ENCODE data around the gene MEPCE.

- TF ChIP-seq POLR2AphosphoS5 (IDR thresholded peaks at IDR 0.05; ENCODE audit: low read depth) (no peak), CTCF (conservative IDR thresholded peaks at IDR 0.05; ENCODE audit: low read depth in 2 of 2) (no peak), EZH2 (IDR thresholded peaks at IDR 0.05; ENCODE audit: low read depth, unreplicated experiment) (no peak), EZH2phosphoT487 (IDR thresholded peaks at IDR 0.05; ENCODE audit: unreplicated experiment) (no peak), STAT1 (IDR thresholded peaks at IDR 0.05; ENCODE audit: unreplicated experiment) (no peak), REST (IDR thresholded peaks at IDR 0.05; ENCODE audit: unreplicated experiment) (no peak), JUNB (IDR thresholded peaks at IDR 0.05; ENCODE audit: unreplicated experiment) (no peak), CREB1 (CRISPR knock-in tag; IDR thresholded peaks at IDR 0.05; ENCODE audit: low read depth) (no peak), ZNF331 (CRISPR knock-in tag; IDR thresholded peaks at IDR 0.05; ENCODE audit: low read depth) (no peak), ZNF462 (CRISPR knock-in tag; IDR thresholded peaks at IDR 0.05) (no peak), ETS1 (IDR thresholded peaks at IDR 0.05) (no peak), NANOG (IDR thresholded peaks at IDR 0.05; ENCODE audit: borderline replicate concordance) (no peak), ZNF114 (CRISPR knock-in tag; IDR thresholded peaks at IDR 0.05) (no peak)
These were observed 1.1 kb downstream of the MEPCE start for GRCh38 chr7:100430493-100431285.

All from GM23338 (cell line).